Gastroesophageal sphincter (tissue), 3 donors: ENCODE results near the gene RAB11FIP3.

Experiments
- CTCF ChIP-seq, 4 experiments: fragments of 200-600 bp in 2 of 4; fragments of 450-650 bp in 2 of 4; sonication (generic) in 1 of 4; IDR thresholded peaks; one replicate each; pipeline ENCODE4 v1.5.1; 2017 to 2019; ENCODE audit warnings: antibody characterized with exemption in 4 of 4, mild to moderate bottlenecking in 2 of 4, moderate library complexity in 2 of 4
- EP300 ChIP-seq: sonication (generic); formaldehyde crosslinking; IDR thresholded peaks from one replicate; pipeline ENCODE4 v1.6.1; 2017; ENCODE audit warnings: antibody characterized with exemption, mild to moderate bottlenecking
- POLR2A ChIP-seq, 2 donors: fragments of 450-650 bp; IDR thresholded peaks; one replicate each; pipeline ENCODE4 v1.6.1; 2017; ENCODE audit warnings: antibody characterized with exemption in 2 of 2, mild to moderate bottlenecking in 2 of 2, moderate library complexity in 1 of 2
- POLR2AphosphoS5 ChIP-seq: sonication (generic); formaldehyde crosslinking; IDR thresholded peaks from one replicate; pipeline ENCODE4 v1.6.1; 2017; ENCODE audit warnings: antibody characterized with exemption

GRCh38 chr16:515175-515938, 89.9 kb downstream of the RAB11FIP3 start:
- no peak for TF ChIP-seq POLR2A (IDR thresholded peaks at IDR 0.05)
- no peak for TF ChIP-seq CTCF (IDR thresholded peaks at IDR 0.05)
- no peak for TF ChIP-seq POLR2AphosphoS5
- TF ChIP-seq EP300 = no peak
